GM12891 (cell line): ENCODE data around the gene TXNDC5.

Source experiments
- POLR2A ChIP-seq: IDR thresholded peaks from 2 replicates; pipeline ENCODE4 v1.6.1; 2011; ENCODE audit warnings: low read depth, low read length, control low read depth
- POLR2AphosphoS5 ChIP-seq: IDR thresholded peaks from 2 replicates; pipeline ENCODE4 v1.6.1; 2011; ENCODE audit warnings: low read depth, low read length, control low read depth
- SPI1 ChIP-seq: IDR thresholded peaks from 2 replicates; pipeline ENCODE4 v1.6.1; 2011; ENCODE audit warnings: low read depth, low read length, control low read depth
- TAF1 ChIP-seq: IDR thresholded peaks from 2 replicates; pipeline ENCODE4 v1.6.1; 2011; ENCODE audit warnings: low read depth, low read length, control low read depth

DNA sequence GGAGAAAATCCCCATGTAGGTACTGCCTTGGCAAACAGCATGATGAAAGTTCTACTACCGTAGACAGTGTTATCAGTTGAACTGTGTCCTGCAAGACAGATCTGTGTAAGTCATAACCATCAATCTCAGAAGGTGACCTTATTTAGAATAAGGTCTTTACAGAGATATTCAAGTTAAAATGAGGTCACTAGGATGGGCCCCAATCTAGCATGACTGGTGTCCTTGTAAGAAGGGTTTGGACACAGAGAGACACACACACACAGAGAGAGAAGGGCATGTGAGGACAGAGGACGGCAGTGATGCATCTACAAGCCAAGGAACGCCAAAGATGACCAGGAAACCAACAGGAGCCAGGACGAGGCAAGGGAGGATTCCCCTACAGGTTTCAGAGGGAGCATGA is 8.8 kb downstream of the TXNDC5 start:
- TF ChIP-seq POLR2AphosphoS5: no peak
- TF ChIP-seq POLR2A: no peak
- no peak for TF ChIP-seq TAF1
- TF ChIP-seq SPI1: no peak
